KMS-11 (cell line): ENCODE data around the gene ZNF516.

Experiments used
- H2AFZ ChIP-seq: fragments of 200-600 bp; sonication (generic); 2 replicates; pipeline ENCODE4 v1.6.1; 2016; ENCODE audit warnings: antibody characterized with exemption, mixed run types, low read depth
- H3K27ac ChIP-seq: fragments of 200-600 bp; sonication (generic); 2 replicates; pipeline ENCODE4 v1.6.1; 2016; ENCODE audit warnings: mild to moderate bottlenecking, mixed run types
- H3K27me3 ChIP-seq: fragments of 200-600 bp; sonication (generic); 2 replicates; pipeline ENCODE4 v1.6.1; 2017; ENCODE audit warnings: mild to moderate bottlenecking, low read depth, mixed run types, moderate library complexity; ENCODE audit not compliant: insufficient read depth
- H3K36me3 ChIP-seq: fragments of 200-600 bp; sonication (generic); 2 replicates; pipeline ENCODE4 v1.6.1; 2017; ENCODE audit warnings: mild to moderate bottlenecking, mixed run types; ENCODE audit not compliant: insufficient read depth
- H3K4me1 ChIP-seq: fragments of 200-600 bp; sonication (generic); 2 replicates; pipeline ENCODE4 v1.6.1; 2016; ENCODE audit warnings: mild to moderate bottlenecking, low read depth, mixed run types; ENCODE audit not compliant: poor library complexity, severe bottlenecking
- H3K4me2 ChIP-seq: fragments of 200-600 bp; sonication (generic); 2 replicates; pipeline ENCODE4 v1.7.0; 2016; ENCODE audit warnings: mild to moderate bottlenecking, mixed run types
- H3K4me3 ChIP-seq: fragments of 200-600 bp; sonication (generic); IDR thresholded peaks from 2 replicates; pipeline ENCODE4 v1.6.1; 2017; ENCODE audit warnings: low read depth, low read length, mixed read lengths; ENCODE audit not compliant: insufficient read depth
- H3K79me2 ChIP-seq: fragments of 200-600 bp; sonication (generic); 2 replicates; pipeline ENCODE4 v1.6.1; 2016; ENCODE audit warnings: low read depth, mixed run types; ENCODE audit not compliant: insufficient read depth
- H3K9ac ChIP-seq: fragments of 200-600 bp; sonication (generic); 2 replicates; pipeline ENCODE4 v1.6.1; 2016; ENCODE audit warnings: mild to moderate bottlenecking, mixed run types
- H4K20me1 ChIP-seq: fragments of 200-600 bp; sonication (generic); 2 replicates; pipeline ENCODE4 v1.6.1; 2016; ENCODE audit warnings: mild to moderate bottlenecking, mixed run types; ENCODE audit not compliant: insufficient read depth
- TF ChIP-seq, protein P1 (sequence below): fragments of 200-600 bp; sonication (generic); conservative IDR thresholded peaks from 2 replicates; pipeline ENCODE4 v1.6.1; 2017; ENCODE audit warnings: low read depth, mild to moderate bottlenecking, antibody characterized with exemption, low read length, moderate library complexity, mixed read lengths

The ZNF516 gene

DNA sequence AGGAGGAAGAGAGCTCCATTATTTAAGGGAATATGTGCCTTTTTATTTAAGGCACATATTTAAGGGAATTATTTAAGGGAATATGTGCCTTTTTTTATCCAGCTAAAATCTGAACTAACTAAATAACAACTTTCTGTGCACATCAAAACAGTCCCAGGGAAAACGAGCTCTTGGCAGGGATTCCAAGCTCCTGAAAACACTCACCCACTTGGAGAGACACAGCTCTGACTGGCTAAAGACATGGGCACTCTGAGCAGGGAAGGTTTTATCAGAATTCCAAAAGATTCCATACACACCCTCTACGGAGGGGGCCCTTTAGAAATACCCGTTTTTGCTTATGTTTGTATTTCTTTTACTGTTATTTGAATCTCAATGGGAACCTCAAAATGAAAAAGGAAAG, 181.0 kb downstream of the ZNF516 start:
- H3K4me2 ChIP-seq: no peak overlapping the region
- TF ChIP-seq, protein P1, sequence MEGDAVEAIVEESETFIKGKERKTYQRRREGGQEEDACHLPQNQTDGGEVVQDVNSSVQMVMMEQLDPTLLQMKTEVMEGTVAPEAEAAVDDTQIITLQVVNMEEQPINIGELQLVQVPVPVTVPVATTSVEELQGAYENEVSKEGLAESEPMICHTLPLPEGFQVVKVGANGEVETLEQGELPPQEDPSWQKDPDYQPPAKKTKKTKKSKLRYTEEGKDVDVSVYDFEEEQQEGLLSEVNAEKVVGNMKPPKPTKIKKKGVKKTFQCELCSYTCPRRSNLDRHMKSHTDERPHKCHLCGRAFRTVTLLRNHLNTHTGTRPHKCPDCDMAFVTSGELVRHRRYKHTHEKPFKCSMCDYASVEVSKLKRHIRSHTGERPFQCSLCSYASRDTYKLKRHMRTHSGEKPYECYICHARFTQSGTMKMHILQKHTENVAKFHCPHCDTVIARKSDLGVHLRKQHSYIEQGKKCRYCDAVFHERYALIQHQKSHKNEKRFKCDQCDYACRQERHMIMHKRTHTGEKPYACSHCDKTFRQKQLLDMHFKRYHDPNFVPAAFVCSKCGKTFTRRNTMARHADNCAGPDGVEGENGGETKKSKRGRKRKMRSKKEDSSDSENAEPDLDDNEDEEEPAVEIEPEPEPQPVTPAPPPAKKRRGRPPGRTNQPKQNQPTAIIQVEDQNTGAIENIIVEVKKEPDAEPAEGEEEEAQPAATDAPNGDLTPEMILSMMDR: no peak

More for the DNA sequence above, 181.0 kb downstream of the ZNF516 start:
- Histone ChIP-seq H3K4me1 (peaks cover 6% of the 10 kb centered on the region), H3K4me3 (no peak overlapping the region), H3K79me2 (no peaks in the 10 kb centered on the region), H3K9ac (no peak overlapping the region), H4K20me1 (no peaks in the 10 kb centered on the region), H3K36me3 (no peaks in the 10 kb centered on the region), H3K27ac (no peak overlapping the region), H2AFZ (no peak overlapping the region), H3K27me3 (no peaks in the 10 kb centered on the region)
